Measurements from ENCODE around the gene SPINT2.

DNA sequence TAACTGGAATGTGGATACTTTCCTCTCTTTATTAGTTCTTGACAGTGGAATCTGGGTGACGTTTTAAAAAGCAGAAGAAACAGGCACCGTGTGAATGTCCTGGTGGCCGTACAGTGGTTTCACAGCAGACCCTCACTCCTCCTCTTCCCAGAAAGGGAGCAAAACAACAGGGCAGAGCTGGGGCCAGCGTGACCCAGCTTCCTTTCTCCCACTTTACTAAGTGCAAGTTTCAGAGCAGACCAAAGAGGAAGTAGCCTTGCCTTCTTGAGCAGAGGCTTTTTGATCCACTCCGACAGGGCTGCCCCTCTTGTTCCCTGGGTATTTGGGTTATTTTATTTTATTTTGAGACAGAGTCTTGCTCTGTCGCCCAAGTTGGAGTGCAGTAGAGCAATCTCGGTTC lies 20.0 kb downstream of the SPINT2 start:
- TF ChIP-seq CTCF (IDR thresholded peaks at IDR 0.05) = no peak
- no peak for TF ChIP-seq POLR2A (IDR thresholded peaks at IDR 0.05)
